SK-N-MC (cell line): ENCODE results near the gene PHTF2.

Source experiments
- DNase-seq: peaks from one replicate; pipeline ENCODE4 v3.0.0-alpha.2; 2011; ENCODE audit warnings: low read depth, low spot score
- H3K27ac ChIP-seq: fragments of 200-600 bp; sonication (generic); 2 replicates; pipeline ENCODE4 v1.5.1; 2016; ENCODE audit warnings: mixed run types
- H3K36me3 ChIP-seq: fragments of 200-600 bp; sonication (generic); 2 replicates; pipeline ENCODE4 v1.6.1; 2017; ENCODE audit warnings: antibody characterized with exemption, low read length, mixed read lengths; ENCODE audit not compliant: insufficient read depth
- H3K4me3 ChIP-seq: fragments of 200-600 bp; sonication (generic); 2 replicates; pipeline ENCODE4 v1.5.1; 2016
- H3K9ac ChIP-seq: fragments of 200-600 bp; sonication (generic); 2 replicates; pipeline ENCODE4 v1.8.0; 2017; ENCODE audit warnings: mixed run types, mixed read lengths; ENCODE audit not compliant: insufficient read length
- H3K9me3 ChIP-seq: fragments of 200-600 bp; sonication (generic); 2 replicates; pipeline ENCODE4 v1.6.1; 2017; ENCODE audit warnings: low read depth, mild to moderate bottlenecking, antibody characterized with exemption, low read length, moderate library complexity, mixed read lengths
- EZH2 ChIP-seq: fragments of 200-600 bp; sonication (generic); IDR thresholded peaks from one replicate; pipeline ENCODE4 v1.6.1; 2017; ENCODE audit warnings: antibody characterized with exemption
- FOXP2 ChIP-seq: optimal IDR thresholded peaks from 2 replicates; pipeline ENCODE3; 2011; ENCODE audit warnings: mild to moderate bottlenecking, moderate library complexity; ENCODE audit not compliant: insufficient read depth; ENCODE audit errors: extremely low read length, control extremely low read depth
- POLR2AphosphoS5 ChIP-seq: IDR thresholded peaks from 2 replicates; pipeline ENCODE4 v1.6.1; 2012; ENCODE audit warnings: mild to moderate bottlenecking, low read depth, low read length, borderline replicate concordance

PHTF2 gene

GRCh38 chr7:77888998-77889397 is 90.4 kb downstream of the PHTF2 start:
- TF ChIP-seq POLR2AphosphoS5 = no peak
- no peak for TF ChIP-seq EZH2
- TF ChIP-seq FOXP2 = no peak
- Histone ChIP-seq H3K27ac (no peak overlapping the region), H3K4me3 (no peak overlapping the region), H3K9me3 (no peaks in the 10 kb centered on the region), H3K36me3 (no peaks in the 10 kb centered on the region), H3K9ac (no peak overlapping the region)
- no peak for DNase-seq

DNA sequence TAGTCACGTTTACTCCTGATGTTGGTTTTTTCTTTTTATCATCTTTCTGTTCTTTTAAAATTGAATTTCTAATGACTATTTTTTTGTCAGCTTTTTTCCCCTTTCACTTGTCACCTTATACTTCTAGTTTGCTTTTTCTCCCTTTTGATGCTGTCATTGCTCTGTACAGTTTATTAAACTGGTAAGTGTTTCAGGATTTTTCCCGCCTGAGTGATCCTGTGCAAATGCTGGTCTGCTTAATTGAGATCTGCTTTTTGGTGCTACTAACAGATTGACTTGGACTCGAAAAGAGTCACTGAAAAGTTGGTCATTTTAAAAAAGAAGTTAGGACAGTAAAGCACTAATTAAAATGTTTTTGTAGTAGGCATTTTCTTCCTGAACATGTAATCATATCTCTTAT is 95.2 kb downstream of the PHTF2 start:
- no peaks in the 10 kb centered on the region for H3K9me3 ChIP-seq
- DNase-seq = no peak
- H3K4me3 ChIP-seq = no peak overlapping the region
- TF ChIP-seq POLR2AphosphoS5 (no peak), EZH2 (no peak), FOXP2 (no peak)
- no peaks in the 10 kb centered on the region for H3K36me3 ChIP-seq
- H3K9ac ChIP-seq = no peak overlapping the region
- H3K27ac ChIP-seq = no peak overlapping the region

DNA sequence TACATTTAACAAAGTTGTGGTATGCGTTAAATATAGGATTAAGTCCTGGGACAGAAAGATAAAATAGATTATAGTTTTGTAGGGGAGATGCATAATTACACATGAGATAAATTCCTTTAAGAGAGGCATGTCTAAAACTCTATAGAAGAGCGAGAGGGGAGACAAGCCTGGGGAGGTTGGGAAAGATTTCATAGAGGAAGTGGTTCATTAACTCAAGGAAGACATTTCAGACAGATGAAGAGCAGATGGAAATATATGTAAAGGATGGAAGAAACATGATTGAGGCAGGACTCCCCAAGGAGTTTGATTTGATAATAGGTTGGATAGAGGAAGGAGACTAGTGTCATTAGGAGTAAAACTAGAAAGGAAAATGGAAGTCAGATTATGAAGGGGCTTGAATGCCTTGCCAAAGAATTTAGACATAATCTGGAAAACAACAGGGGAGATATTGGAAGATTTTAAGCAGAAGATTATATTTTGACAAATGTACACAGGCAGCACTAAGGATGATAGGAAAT is 96.1 kb downstream of the PHTF2 start:
- DNase-seq = peak; percentile 70
- Histone ChIP-seq H3K27ac (peak overlapping the region; percentile 20; the same call in 1 of the 2 replicates), H3K9me3 (no peaks in the 10 kb centered on the region), H3K9ac (no peak overlapping the region), H3K4me3 (no peak overlapping the region), H3K36me3 (no peaks in the 10 kb centered on the region)
- TF ChIP-seq POLR2AphosphoS5 (no peak), EZH2 (no peak), FOXP2 (no peak)

DNA sequence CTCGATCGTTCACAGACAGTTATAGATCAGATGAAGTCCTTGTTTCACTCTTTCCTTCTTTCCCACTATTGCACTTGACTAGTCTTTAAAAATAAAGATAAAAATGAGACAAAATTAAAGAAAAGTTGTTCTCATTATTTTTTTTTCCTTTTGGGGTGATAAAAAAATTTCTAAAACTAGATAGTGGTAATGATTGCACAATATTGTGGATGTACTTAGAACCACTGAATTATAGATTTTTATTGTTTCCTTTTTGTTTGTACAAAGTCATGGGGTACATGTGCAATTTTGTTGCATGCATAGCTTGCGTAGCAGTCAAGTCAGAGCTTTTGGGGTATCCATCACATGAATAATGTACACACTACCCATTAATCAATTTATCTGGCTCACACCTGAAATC is 97.3 kb downstream of the PHTF2 start:
- no peak for DNase-seq

DNA sequence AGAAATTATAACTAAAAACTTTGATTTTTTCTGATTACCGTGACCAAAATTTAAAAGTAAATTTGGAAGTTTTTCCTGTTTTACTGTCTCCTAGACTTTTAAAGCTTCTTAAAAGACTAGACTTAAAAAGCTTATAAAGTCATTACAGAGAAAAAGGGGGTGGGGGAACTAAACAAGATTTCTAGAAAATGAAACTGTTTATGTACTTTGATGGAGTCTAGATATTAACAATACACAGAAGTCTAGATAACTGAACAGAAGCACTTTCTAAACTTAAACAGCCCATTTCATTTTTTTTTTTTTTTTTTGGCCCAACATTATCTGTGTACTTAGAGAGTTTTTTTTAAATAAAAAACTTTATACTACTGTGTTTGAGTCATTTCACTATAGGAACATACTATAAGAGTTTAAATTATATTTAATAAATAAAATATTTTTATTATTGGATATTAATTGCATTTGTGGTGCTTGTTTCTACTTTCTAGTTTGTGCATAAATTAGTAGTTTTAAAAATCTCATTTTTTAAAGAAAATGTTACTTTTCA is 98.5 kb downstream of the PHTF2 start:
- Histone ChIP-seq H3K27ac (no peak overlapping the region), H3K9ac (no peak overlapping the region), H3K9me3 (no peaks in the 10 kb centered on the region), H3K36me3 (no peaks in the 10 kb centered on the region), H3K4me3 (no peak overlapping the region)
- DNase-seq = no peak
- TF ChIP-seq FOXP2 = no peak
- no peak for TF ChIP-seq EZH2
- TF ChIP-seq POLR2AphosphoS5 = no peak

More for the DNA sequence above, 97.3 kb downstream of the PHTF2 start:
- Histone ChIP-seq H3K9me3 (no peaks in the 10 kb centered on the region), H3K9ac (no peak overlapping the region), H3K36me3 (no peaks in the 10 kb centered on the region), H3K4me3 (no peak overlapping the region), H3K27ac (no peak overlapping the region)
- TF ChIP-seq FOXP2 = no peak
- no peak for TF ChIP-seq POLR2AphosphoS5
- TF ChIP-seq EZH2 = no peak

GRCh38 chr7:77899516-77899915 is 100.9 kb downstream of the PHTF2 start:
- Histone ChIP-seq H3K9ac (no peak overlapping the region), H3K9me3 (no peaks in the 10 kb centered on the region), H3K36me3 (no peaks in the 10 kb centered on the region), H3K27ac (no peak overlapping the region), H3K4me3 (no peak overlapping the region)
- no peak for TF ChIP-seq FOXP2
- no peak for TF ChIP-seq EZH2
- TF ChIP-seq POLR2AphosphoS5 = no peak
- DNase-seq = no peak

- DNase-seq = no peak
- Histone ChIP-seq H3K27ac (no peak overlapping the region), H3K9ac (no peak overlapping the region), H3K9me3 (no peaks in the 10 kb centered on the region), H3K4me3 (no peak overlapping the region), H3K36me3 (no peaks in the 10 kb centered on the region)
- TF ChIP-seq FOXP2 (no peak), POLR2AphosphoS5 (no peak), EZH2 (no peak)
Observed at GRCh38 chr7:77903597-77903996, 105.0 kb downstream of the PHTF2 start.

GRCh38 chr7:77904252-77904651 is 105.7 kb downstream of the PHTF2 start:
- Histone ChIP-seq H3K36me3 (no peaks in the 10 kb centered on the region), H3K9ac (no peak overlapping the region), H3K27ac (no peak overlapping the region), H3K9me3 (no peaks in the 10 kb centered on the region), H3K4me3 (no peak overlapping the region)
- TF ChIP-seq EZH2 (no peak), FOXP2 (no peak), POLR2AphosphoS5 (no peak)
- no peak for DNase-seq

DNA sequence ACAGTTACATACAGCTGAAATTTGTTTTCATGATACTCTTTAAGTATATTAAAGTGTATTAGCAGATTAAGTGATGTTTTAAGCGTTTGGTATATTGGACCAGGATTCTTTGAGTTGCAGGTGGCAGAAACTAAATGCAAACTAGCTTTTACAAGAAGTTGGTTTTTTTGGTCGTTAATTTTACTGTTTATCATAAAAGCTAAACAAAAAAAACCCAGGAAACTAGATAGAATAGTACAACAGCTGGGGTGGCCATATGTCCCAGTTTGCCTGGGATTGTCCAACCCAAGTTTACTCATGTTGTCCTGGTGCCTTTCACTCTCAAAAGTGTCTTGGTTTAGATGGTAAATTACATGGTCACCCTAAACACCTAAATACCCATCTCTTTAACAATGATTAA is 108.7 kb downstream of the PHTF2 start:
- TF ChIP-seq EZH2 = no peak
- TF ChIP-seq POLR2AphosphoS5 = no peak
- no peak for TF ChIP-seq FOXP2
- no peaks in the 10 kb centered on the region for H3K36me3 ChIP-seq
- H3K9ac ChIP-seq = no peak overlapping the region
- no peak overlapping the region for H3K27ac ChIP-seq
- DNase-seq = no peak
- no peak overlapping the region for H3K4me3 ChIP-seq
- no peaks in the 10 kb centered on the region for H3K9me3 ChIP-seq

DNA sequence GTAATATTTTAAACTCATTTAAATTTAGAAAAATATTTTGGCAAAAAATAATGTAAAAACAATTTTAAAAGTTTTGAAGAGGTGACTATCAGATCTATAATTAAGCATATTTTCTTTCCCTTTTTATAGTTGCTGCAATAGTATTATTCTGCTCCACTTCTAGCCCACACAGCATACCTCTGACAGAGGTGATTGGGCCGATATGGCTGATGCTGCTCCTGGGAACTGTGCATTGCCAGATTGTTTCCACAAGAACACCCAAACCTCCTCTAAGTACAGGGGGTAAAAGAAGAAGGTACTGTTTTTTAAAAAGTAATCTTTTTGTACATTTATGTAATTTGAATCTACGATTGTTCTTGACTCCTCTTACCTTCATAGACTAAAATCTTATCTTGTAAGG is 110.1 kb downstream of the PHTF2 start:
- Histone ChIP-seq H3K4me3 (no peak overlapping the region), H3K27ac (no peak overlapping the region), H3K36me3 (no peaks in the 10 kb centered on the region), H3K9me3 (no peaks in the 10 kb centered on the region), H3K9ac (no peak overlapping the region)
- no peak for DNase-seq
- no peak for TF ChIP-seq FOXP2
- TF ChIP-seq EZH2 = no peak
- no peak for TF ChIP-seq POLR2AphosphoS5
